HG03469 (cell line): ENCODE measurements around the gene RASD2.

ENCODE experiments used
- ATAC-seq: cut with Tn5 transposase; IDR thresholded peaks from one replicate; pipeline ENCODE4 v1.9.1; 2021; ENCODE audit warnings: mild to moderate bottlenecking, moderate library complexity, moderate number of reproducible peaks; ENCODE audit not compliant: unreplicated experiment

The RASD2 gene

DNA sequence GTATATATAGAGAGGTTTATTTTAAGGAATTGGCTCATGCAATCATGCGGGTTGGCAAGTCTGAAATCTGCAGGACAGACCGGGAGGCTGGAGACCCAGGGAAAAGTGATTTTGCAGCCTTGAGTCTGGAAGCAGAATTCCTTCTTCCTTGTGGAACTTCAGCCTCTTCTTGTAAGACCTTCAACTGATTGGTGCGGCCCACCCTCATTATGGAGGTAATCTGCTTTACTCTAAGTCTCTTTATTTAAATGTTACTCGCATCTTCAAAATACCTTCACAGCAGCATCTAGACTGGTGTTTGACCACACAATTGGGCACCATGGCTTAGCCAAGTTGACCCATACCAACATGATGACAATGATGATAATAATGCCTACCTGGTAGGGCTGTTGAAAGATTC is 58.7 kb downstream of the RASD2 start:
- no peak for ATAC-seq

DNA sequence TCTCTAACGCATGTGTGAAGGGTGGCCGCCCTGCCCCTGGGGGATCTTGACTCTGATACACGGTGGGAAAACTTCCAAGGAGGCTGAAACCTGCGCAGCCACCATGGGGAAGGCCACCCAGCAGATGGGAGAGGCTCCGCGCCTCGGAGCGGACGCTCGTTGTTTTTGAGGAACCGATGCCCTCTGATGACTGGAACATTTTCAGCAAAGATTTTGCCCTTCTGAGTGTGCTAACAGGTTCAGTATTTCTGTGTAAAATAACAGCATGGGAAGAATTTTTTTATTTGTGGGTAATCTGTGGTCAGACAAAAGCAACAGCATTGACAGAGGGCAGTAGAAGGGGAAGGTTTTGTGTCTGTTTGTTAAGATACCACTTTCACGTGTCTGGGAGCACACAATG is 59.8 kb downstream of the RASD2 start:
- no peak for ATAC-seq

DNA sequence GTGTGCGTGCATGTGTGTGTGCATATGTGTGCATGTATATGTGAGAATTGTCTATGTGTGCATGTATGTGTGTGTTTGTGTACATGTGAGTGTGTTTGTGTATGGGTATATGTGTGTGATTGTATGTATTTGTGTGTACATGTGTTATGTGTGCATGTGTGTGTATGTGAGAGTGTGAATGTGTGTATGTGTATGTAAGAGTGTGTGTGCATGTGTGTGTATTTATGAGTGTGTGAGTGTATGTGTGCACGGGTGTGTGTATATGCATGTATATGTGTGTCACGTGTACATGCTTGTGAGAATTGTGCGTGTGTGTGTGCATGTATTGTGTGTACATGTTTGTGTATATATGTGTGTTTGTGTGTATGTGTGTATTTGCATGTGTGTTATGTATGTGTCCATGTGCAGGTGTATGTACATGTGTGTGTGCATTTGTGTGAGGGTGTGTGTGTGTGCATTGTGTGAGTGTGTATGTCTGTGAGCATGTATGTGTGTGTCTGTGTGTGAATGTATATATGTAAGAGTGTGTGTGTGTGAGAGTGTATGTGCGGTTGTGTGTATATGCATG is 60.5 kb downstream of the RASD2 start:
- no peak for ATAC-seq

DNA sequence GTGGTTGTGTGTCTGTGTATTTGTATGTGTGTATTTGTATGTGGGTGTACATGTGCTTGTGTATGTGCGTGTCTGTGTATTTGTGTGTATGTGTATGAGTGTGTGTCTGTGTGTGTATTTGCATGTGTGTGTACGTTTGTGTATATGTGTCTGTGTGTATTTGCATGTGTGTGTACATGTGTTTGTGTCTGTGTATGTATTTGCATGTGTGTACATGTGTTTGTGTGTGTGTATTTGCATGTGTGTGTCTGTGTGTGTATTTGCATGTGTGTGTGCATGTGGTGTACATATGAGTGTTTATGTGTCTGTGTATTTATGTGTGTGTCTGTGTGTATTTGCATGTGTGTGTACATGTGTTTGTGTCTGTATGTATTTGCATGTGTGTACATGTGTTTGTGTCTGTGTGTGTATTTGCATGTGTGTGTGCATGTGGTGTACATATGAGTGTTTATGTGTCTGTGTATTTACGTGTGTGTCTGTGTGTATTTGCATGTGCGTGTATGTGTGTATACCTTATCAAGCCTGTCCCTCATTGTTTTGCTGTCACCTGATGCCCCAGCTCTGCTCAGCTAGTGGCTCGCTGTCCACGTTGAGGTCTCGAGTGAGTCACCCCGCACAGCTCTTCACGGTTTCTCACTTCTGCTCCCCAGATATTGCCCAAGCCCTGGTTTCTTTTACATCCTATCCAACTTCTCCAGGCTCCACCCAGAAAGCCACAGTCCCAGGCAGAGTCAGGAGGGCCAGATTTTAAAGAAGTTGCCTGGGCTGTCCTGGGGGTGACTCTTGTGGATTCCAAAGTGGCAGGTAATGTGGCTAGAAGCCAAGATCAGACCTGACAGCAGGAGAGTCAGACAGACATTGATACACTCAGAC is 61.3 kb downstream of the RASD2 start:
- no peak for ATAC-seq
